Liver (tissue), 9 donors: ENCODE results near the gene LHPP. TPM values are rescaled to one million over a fixed set of nuclear protein-coding genes. Genes with fewer than 3 reads are reported as not detected.

Experiments used
- DNase-seq: peaks from one replicate; pipeline ENCODE4 v3.0.0-alpha.2; 2017; ENCODE audit warnings: low spot score
- H3K27ac ChIP-seq, 2 donors: one replicate each; pipeline ENCODE4 v1.7.0; 2013; ENCODE audit warnings: inconsistent platforms in 2 of 2, low read length in 2 of 2, control low read depth in 1 of 2, low read depth in 1 of 2, mild to moderate bottlenecking in 1 of 2
- H3K27me3 ChIP-seq, 4 donors: one replicate each; pipeline versions ENCODE4 v1.6.1 to v1.7.0; 2013; ENCODE audit warnings: low read length in 3 of 4, inconsistent platforms in 1 of 4, mild to moderate bottlenecking in 1 of 4, moderate library complexity in 1 of 4; ENCODE audit not compliant: control insufficient read depth in 4 of 4, insufficient read depth in 4 of 4
- H3K36me3 ChIP-seq, 4 donors: one replicate each; pipeline versions ENCODE4 v1.6.1 to v1.7.0; 2013; ENCODE audit warnings: low read length in 3 of 4, mild to moderate bottlenecking in 3 of 4, low read depth in 1 of 4, moderate library complexity in 1 of 4; ENCODE audit not compliant: control insufficient read depth in 4 of 4, insufficient read depth in 3 of 4
- H3K4me1 ChIP-seq, 4 donors: one replicate each; pipeline versions ENCODE4 v1.6.1 to v1.7.0; 2013; ENCODE audit warnings: low read length in 3 of 4, mild to moderate bottlenecking in 3 of 4, moderate library complexity in 1 of 4; ENCODE audit not compliant: control insufficient read depth in 4 of 4, insufficient read depth in 4 of 4
- H3K4me3 ChIP-seq, 3 donors: one replicate each; pipeline versions ENCODE4 v1.6.1 to v1.7.0; 2013; ENCODE audit warnings: low read length in 3 of 3, control low read depth in 1 of 3, low read depth in 1 of 3, mild to moderate bottlenecking in 1 of 3
- H3K9ac ChIP-seq, 2 donors: one replicate each; pipeline ENCODE4 v1.7.0; 2013; ENCODE audit warnings: low read length in 2 of 2, mild to moderate bottlenecking in 2 of 2, moderate library complexity in 2 of 2, control low read depth in 1 of 2, low read depth in 1 of 2
- H3K9me3 ChIP-seq, 4 donors: one replicate each; pipeline versions ENCODE4 v1.6.1 to v1.7.0; 2013; ENCODE audit warnings: low read length in 3 of 4; ENCODE audit not compliant: control insufficient read depth in 4 of 4
- EGR1 ChIP-seq, 2 donors: IDR thresholded peaks; 2 replicates each; pipeline ENCODE4 v1.6.1; 2016 to 2018; ENCODE audit warnings: antibody characterized with exemption in 2 of 2, low read depth in 2 of 2
- FOXA1 ChIP-seq: IDR thresholded peaks from 2 replicates; pipeline ENCODE4 v1.6.1; 2016; ENCODE audit warnings: antibody characterized with exemption
- FOXA2 ChIP-seq: IDR thresholded peaks from 2 replicates; pipeline ENCODE4 v1.6.1; 2016; ENCODE audit warnings: antibody characterized with exemption
- GABPA ChIP-seq, 2 donors: IDR thresholded peaks in 1 of 2; conservative IDR thresholded peaks in 1 of 2; 2 replicates each; pipeline ENCODE4 v1.6.1; 2016; ENCODE audit warnings: antibody characterized with exemption in 2 of 2, mild to moderate bottlenecking in 1 of 2, moderate library complexity in 1 of 2
- HNF4A ChIP-seq, 2 donors: conservative IDR thresholded peaks; 2 replicates each; pipeline ENCODE4 v1.6.1; 2016; ENCODE audit warnings: antibody characterized with exemption in 2 of 2, mild to moderate bottlenecking in 2 of 2
- HNF4G ChIP-seq: IDR thresholded peaks from 2 replicates; pipeline ENCODE4 v1.6.1; 2016; ENCODE audit warnings: antibody characterized with exemption
- JUND ChIP-seq, 2 donors: IDR thresholded peaks; 2 replicates each; pipeline ENCODE4 v1.6.1; 2016; ENCODE audit warnings: antibody characterized with exemption in 2 of 2
- NR2F2 ChIP-seq: IDR thresholded peaks from 2 replicates; pipeline ENCODE4 v1.6.1; 2016; ENCODE audit warnings: antibody characterized with exemption
- RAD21 ChIP-seq, 2 donors: IDR thresholded peaks; 2 replicates each; pipeline ENCODE4 v1.6.1; 2016; ENCODE audit warnings: antibody characterized with exemption in 2 of 2, mild to moderate bottlenecking in 2 of 2
- RXRA ChIP-seq, 2 donors: IDR thresholded peaks; 2 replicates each; pipeline ENCODE4 v1.6.1; 2017 to 2018; ENCODE audit warnings: antibody characterized with exemption in 2 of 2, mild to moderate bottlenecking in 1 of 2
- SP1 ChIP-seq: IDR thresholded peaks from 2 replicates; pipeline ENCODE4 v1.6.1; 2018; ENCODE audit warnings: antibody characterized with exemption, mild to moderate bottlenecking
- TAF1 ChIP-seq: conservative IDR thresholded peaks from 2 replicates; pipeline ENCODE4 v1.6.1; 2016; ENCODE audit warnings: antibody characterized with exemption, mild to moderate bottlenecking
- ZBTB33 ChIP-seq: IDR thresholded peaks from 2 replicates; pipeline ENCODE4 v1.6.1; 2016; ENCODE audit warnings: antibody characterized with exemption
- WGBS: extraction: QIAGEN DNeasy Blood & Tissue Kit; methylation state at CpG from one replicate; pipeline ENCODE4 v1.1.7; 2013; 5-methylcytosine and 5-hydroxymethylcytosine counted together
- polyA plus RNA-seq, 2 donors: library from polyadenylated mRNA; stranded (reverse) in 1 of 2; unstranded in 1 of 2; fragments of 200-250 nt in 1 of 2; fragments of >200 nt in 1 of 2; fragmentation: Nextera tagmentation in 1 of 2; extraction: Ambion mirVana in 1 of 2; gene quantifications; one replicate each; pipeline versions ENCODE4 v1.2.1 to v1.2.3, GENCODE V29; 2013 to 2015
- total RNA-seq, 2 donors: library from RNA; depleted of rRNA; stranded (reverse); fragments of >200 nt; gene quantifications; one replicate each; pipeline ENCODE4 v1.2.3, GENCODE V29; 2014
- TF ChIP-seq, protein P1 (sequence below): fragments of 150-350 bp; IDR thresholded peaks from 2 replicates; pipeline ENCODE4 v1.5.1; 2017; ENCODE audit warnings: improper control_type of control experiment, low read depth, low read length; ENCODE audit not compliant: missing input control
- TF ChIP-seq, protein P2 (sequence below): IDR thresholded peaks from 2 replicates; pipeline ENCODE4 v1.6.1; 2016; ENCODE audit warnings: antibody characterized with exemption
- TF ChIP-seq, protein P3 (sequence below): IDR thresholded peaks from 2 replicates; pipeline ENCODE4 v1.6.1; 2016; ENCODE audit warnings: antibody characterized with exemption
- TF ChIP-seq, protein P4 (sequence below): IDR thresholded peaks from 2 replicates; pipeline ENCODE4 v1.6.1; 2016; ENCODE audit warnings: antibody characterized with exemption, mild to moderate bottlenecking
- donor health status: healthy.
- donor health status: healthy.
- donor health status: healthy.
- donor health status: healthy.
- donor health status: healthy.

Gene LHPP
- total and polyA plus RNA-seq, 4 donors: 15.9 to 39.9 (median 26.2) TPM

- H3K4me3 ChIP-seq: no peak overlapping the region
- no peaks in the 10 kb centered on the region for H3K36me3 ChIP-seq
- WGBS: 84% methylated on average over 7 of the region's 7 CpGs
- H3K27me3 ChIP-seq: no peaks in the 10 kb centered on the region
- no peak overlapping the region for H3K9ac ChIP-seq
- no peak for DNase-seq
- no peak overlapping the region for H3K27ac ChIP-seq
- H3K9me3 ChIP-seq: no peaks in the 10 kb centered on the region
- TF ChIP-seq HNF4A (conservative IDR thresholded peaks at IDR 0.05) (no peak), JUND (IDR thresholded peaks at IDR 0.05) (no peak), GABPA (IDR thresholded peaks at IDR 0.05 in 1 of 2, conservative IDR thresholded peaks at IDR 0.05 in 1 of 2) (no peak), NR2F2 (no peak), FOXA2 (no peak), RAD21 (IDR thresholded peaks at IDR 0.05) (no peak), EGR1 (IDR thresholded peaks at IDR 0.05; ENCODE audit: low read depth in 2 of 2) (no peak), SP1 (no peak)
- TF ChIP-seq, protein P1, sequence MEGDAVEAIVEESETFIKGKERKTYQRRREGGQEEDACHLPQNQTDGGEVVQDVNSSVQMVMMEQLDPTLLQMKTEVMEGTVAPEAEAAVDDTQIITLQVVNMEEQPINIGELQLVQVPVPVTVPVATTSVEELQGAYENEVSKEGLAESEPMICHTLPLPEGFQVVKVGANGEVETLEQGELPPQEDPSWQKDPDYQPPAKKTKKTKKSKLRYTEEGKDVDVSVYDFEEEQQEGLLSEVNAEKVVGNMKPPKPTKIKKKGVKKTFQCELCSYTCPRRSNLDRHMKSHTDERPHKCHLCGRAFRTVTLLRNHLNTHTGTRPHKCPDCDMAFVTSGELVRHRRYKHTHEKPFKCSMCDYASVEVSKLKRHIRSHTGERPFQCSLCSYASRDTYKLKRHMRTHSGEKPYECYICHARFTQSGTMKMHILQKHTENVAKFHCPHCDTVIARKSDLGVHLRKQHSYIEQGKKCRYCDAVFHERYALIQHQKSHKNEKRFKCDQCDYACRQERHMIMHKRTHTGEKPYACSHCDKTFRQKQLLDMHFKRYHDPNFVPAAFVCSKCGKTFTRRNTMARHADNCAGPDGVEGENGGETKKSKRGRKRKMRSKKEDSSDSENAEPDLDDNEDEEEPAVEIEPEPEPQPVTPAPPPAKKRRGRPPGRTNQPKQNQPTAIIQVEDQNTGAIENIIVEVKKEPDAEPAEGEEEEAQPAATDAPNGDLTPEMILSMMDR: no peak
- TF ChIP-seq, protein P2, sequence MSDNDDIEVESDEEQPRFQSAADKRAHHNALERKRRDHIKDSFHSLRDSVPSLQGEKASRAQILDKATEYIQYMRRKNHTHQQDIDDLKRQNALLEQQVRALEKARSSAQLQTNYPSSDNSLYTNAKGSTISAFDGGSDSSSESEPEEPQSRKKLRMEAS: no peak
- H3K4me1 ChIP-seq: peaks cover 0 to 6% (median 0%) of the 10 kb centered on the region in 4 donors
Measured at GRCh38 chr10:124654686-124655085, 193.1 kb downstream of the LHPP start.

- WGBS: 95% methylated on average over 13 of the region's 13 CpGs
- Histone ChIP-seq H3K9ac (no peak overlapping the region), H3K9me3 (no peaks in the 10 kb centered on the region), H3K27me3 (no peaks in the 10 kb centered on the region), H3K27ac (no peak overlapping the region), H3K4me3 (no peak overlapping the region), H3K4me1 (peaks cover 0 to 4% (median 0%) of the 10 kb centered on the region in 4 donors), H3K36me3 (no peaks in the 10 kb centered on the region)
- TF ChIP-seq, protein P3, sequence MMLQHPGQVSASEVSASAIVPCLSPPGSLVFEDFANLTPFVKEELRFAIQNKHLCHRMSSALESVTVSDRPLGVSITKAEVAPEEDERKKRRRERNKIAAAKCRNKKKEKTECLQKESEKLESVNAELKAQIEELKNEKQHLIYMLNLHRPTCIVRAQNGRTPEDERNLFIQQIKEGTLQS: no peak
- no peak for TF ChIP-seq SP1
- no peak for TF ChIP-seq HNF4A (conservative IDR thresholded peaks at IDR 0.05)
- no peak for DNase-seq
Measured at GRCh38 chr10:124655191-124656112, 193.8 kb downstream of the LHPP start.

DNA sequence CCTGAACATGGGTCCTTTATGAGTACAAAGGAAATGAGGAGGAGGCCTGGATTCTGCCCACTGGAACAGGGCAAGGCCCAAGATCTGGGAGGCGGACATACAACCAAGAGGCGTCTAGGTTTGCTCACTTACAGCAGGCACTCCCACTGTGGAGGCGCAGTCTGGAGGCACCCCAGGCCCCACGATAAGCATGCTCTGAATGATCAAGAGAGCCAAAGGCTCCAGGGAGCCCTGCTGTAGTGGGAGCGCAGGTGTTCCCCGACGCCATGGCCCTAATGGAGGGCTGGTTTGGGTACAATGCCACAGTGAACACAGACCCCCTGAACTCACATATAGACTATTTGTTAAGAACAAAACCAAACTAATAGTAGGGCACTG is 194.5 kb downstream of the LHPP start:
- Histone ChIP-seq H3K4me1 (peaks cover 0 to 2% (median 0%) of the 10 kb centered on the region in 4 donors), H3K4me3 (no peak overlapping the region), H3K9ac (no peak overlapping the region), H3K36me3 (no peaks in the 10 kb centered on the region), H3K9me3 (no peaks in the 10 kb centered on the region), H3K27me3 (no peaks in the 10 kb centered on the region), H3K27ac (no peak overlapping the region)
- DNase-seq: no peak
- WGBS: 96% methylated on average over 7 of the region's 7 CpGs
- TF ChIP-seq EGR1 (IDR thresholded peaks at IDR 0.05; ENCODE audit: low read depth in 2 of 2) (no peak), ZBTB33 (no peak), HNF4G (no peak), SP1 (no peak), GABPA (IDR thresholded peaks at IDR 0.05 in 1 of 2, conservative IDR thresholded peaks at IDR 0.05 in 1 of 2) (no peak), HNF4A (conservative IDR thresholded peaks at IDR 0.05) (no peak), FOXA1 (no peak), TAF1 (no peak), NR2F2 (no peak), RAD21 (IDR thresholded peaks at IDR 0.05) (no peak), RXRA (IDR thresholded peaks at IDR 0.05) (no peak)
- TF ChIP-seq, protein P4, sequence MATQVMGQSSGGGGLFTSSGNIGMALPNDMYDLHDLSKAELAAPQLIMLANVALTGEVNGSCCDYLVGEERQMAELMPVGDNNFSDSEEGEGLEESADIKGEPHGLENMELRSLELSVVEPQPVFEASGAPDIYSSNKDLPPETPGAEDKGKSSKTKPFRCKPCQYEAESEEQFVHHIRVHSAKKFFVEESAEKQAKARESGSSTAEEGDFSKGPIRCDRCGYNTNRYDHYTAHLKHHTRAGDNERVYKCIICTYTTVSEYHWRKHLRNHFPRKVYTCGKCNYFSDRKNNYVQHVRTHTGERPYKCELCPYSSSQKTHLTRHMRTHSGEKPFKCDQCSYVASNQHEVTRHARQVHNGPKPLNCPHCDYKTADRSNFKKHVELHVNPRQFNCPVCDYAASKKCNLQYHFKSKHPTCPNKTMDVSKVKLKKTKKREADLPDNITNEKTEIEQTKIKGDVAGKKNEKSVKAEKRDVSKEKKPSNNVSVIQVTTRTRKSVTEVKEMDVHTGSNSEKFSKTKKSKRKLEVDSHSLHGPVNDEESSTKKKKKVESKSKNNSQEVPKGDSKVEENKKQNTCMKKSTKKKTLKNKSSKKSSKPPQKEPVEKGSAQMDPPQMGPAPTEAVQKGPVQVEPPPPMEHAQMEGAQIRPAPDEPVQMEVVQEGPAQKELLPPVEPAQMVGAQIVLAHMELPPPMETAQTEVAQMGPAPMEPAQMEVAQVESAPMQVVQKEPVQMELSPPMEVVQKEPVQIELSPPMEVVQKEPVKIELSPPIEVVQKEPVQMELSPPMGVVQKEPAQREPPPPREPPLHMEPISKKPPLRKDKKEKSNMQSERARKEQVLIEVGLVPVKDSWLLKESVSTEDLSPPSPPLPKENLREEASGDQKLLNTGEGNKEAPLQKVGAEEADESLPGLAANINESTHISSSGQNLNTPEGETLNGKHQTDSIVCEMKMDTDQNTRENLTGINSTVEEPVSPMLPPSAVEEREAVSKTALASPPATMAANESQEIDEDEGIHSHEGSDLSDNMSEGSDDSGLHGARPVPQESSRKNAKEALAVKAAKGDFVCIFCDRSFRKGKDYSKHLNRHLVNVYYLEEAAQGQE: no peak
- TF ChIP-seq, protein P2: no peak
